NCI-H2081 (cell line): ENCODE results near the gene NHERF2.
"Not testable (repeated sequence)": the region's sequence is repeated elsewhere in the genome, so short reads cannot be mapped to it uniquely, and the experiment has no call there.

Experiments
- DNase-seq, 2 experiments: peaks; one replicate each; lab custom pipeline; 2025; lab: John Stamatoyannopoulos, UW

NHERF2 gene

GRCh38 chr16:2028146-2028545, 1.4 kb downstream of the NHERF2 start:
- no peak for DNase-seq

- DNase-seq, result peak in 1 of 2 experiments; percentile 54
These were observed 2.0 kb downstream of the NHERF2 start for GRCh38 chr16:2028620-2029220.

DNA sequence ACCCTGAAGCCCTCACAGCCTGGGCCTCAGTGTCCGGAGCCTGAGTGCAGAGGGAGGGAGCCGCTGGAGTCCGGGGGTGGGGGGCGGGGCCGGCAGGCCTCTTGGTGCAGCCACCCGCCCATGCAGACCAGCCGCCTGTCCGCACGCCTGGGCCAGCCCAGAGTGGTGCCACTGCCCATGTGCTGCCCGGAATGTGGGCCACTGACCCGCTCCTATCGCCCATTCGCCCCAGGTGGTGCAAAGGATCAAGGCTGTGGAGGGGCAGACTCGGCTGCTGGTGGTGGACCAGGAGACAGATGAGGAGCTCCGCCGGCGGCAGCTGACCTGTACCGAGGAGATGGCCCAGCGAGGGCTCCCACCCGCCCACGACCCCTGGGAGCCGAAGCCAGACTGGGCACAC, 2.6 kb downstream of the NHERF2 start:
- no peak for DNase-seq

- no peak for DNase-seq
These were observed 3.3 kb downstream of the NHERF2 start for GRCh38 chr16:2030036-2030435.

- no peak for DNase-seq
These were observed 4.4 kb downstream of the NHERF2 start for GRCh38 chr16:2031081-2031577.

DNA sequence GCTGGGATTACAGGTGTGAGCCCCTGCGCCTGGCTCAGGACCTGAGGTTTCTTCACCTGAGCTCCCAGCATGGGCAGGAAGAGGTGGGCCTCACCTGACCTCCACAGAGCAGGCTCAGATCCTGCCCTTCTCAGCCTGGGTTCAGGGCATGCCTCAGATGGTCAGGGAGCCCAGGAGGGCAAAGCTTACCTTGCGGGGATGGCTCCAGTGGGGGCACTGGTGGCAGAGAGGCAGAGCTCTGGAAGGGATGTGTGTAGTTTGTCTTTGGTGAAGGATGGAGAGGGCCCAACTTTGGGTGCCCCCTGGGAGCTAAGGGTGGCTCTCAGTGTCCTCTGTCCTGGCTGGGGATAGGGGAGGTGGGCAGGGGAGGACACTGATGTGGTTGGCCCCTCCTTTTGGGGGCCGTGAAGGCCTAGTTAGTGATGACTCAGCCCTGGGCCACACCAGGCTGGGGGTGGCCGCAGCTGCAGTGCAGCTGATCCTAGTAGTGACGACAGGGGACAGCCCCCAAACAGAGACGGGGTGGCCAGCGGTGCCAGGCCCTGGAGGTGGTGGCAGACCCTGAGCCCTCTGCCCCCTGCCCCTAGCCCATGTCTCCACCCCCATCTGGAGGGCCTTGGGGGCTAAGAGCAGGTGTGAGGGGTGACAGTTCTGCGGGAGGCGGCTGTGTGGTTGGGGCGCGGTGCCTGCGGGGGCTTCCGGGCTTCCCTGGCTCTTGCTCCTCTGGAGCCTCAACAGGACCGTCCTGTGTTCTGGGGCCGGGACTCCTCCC, 5.8 kb downstream of the NHERF2 start:
- no peak for DNase-seq

GRCh38 chr16:2033057-2033908, 6.6 kb downstream of the NHERF2 start:
- no peak for DNase-seq

- not testable (repeated sequence) for DNase-seq
These were observed 7.4 kb downstream of the NHERF2 start for GRCh38 chr16:2033909-2034695.

- no peak for DNase-seq
These were observed 8.2 kb downstream of the NHERF2 start for GRCh38 chr16:2034696-2035430.

- peak; percentile 39 to 55 for DNase-seq
These were observed 8.9 kb downstream of the NHERF2 start for GRCh38 chr16:2035431-2036199.

DNA sequence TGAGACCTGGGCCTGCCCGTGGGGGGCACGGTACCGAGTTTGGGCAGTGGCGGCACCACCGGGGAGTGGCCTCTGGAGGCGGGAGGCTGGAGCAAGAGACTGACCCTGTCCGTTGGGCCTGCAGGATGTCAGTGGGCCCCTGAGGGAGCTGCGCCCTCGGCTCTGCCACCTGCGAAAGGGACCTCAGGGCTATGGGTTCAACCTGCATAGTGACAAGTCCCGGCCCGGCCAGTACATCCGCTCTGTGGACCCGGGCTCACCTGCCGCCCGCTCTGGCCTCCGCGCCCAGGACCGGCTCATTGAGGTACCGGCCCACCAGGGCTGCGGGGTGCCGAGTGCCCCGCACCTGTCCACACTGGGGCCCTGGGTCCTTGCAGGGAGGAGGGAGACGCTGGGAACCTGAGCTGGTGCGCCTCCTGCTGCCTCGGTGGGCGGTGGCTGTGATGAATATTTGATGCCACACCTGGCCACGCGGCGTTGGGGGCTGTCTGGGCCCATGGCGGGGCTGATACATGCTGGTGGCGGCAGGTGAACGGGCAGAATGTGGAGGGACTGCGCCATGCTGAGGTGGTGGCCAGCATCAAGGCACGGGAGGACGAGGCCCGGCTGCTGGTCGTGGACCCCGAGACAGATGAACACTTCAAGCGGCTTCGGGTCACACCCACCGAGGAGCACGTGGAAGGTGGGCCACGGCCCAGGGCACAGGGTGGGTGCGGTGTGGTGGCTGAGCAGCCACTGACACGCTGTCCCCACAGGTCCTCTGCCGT, 9.7 kb downstream of the NHERF2 start:
- DNase-seq, result no peak

- no peak for DNase-seq
These were observed 10.4 kb downstream of the NHERF2 start for GRCh38 chr16:2037115-2037514.

DNA sequence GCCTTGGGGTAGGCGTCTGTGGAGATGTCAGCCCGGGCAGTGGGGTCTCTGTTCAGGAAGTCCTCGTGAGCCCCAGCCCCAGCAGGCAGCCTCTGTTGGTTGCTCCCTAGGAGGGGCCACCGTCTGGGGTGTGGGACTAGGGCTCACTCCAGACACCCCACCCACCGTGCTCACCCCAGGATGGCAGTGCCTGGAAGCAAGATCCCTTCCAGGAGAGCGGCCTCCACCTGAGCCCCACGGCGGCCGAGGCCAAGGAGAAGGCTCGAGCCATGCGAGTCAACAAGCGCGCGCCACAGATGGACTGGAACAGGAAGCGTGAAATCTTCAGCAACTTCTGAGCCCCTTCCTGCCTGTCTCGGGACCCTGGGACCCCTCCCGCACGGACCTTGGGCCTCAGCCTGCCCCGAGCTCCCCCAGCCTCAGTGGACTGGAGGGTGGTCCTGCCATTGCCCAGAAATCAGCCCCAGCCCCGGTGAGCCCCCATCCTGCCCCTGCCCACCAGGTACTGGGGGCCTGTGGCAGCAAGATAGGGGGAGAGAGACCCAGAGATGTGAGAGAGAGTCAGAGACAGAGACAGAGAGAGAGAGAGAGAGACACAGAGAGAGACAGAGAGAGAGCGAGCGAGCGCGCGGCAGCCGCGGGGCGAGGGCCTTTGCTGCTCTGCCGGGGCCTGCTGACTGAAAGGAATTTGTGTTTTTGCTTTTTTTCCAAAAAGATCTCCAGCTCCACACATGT, 11.1 kb downstream of the NHERF2 start:
- no peak for DNase-seq

DNA sequence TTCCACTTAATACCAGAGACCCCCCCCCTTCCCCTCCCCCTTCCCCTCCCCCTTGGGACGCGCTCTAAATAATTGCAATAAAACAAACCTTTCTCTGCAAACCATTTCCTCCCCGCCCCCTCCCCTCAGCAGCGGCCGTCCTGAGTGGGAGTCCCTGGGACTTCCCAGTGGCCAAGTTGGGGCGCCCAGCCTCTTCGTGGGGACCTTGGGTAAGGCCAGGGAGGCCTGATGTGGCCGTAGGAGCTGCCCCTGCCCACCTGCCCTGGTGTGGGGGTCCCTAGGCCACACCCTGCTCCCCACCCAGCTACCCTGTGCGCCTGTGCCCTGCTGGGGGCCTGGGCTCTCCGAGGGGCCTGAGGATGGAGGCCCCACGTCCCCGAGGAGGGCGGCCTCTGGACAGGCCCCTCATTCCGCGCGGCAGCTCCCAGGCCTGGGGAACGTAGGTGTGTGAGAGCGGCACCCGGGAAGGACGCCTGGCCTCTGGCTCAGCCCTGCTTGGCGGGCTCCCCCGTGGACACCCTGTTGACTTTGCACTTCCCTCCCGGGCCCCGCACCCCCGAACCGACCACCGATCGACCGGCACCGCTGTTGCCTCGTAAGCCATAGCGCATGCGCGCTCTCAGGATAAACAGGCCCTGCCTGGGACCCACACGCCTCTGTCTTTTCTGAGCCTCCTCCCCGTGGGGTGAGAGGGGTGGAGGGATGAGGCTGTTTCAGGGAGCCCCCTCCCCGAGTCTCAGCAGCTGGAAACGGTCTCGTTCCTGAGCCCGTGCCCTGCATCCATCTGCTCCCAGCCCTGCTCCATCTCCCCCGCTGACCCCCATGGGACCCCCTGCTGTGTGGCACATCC, 11.9 kb downstream of the NHERF2 start:
- no peak for DNase-seq

GRCh38 chr16:2039274-2040031, 12.8 kb downstream of the NHERF2 start:
- DNase-seq, result peak in 1 of 2 experiments; percentile 39

DNA sequence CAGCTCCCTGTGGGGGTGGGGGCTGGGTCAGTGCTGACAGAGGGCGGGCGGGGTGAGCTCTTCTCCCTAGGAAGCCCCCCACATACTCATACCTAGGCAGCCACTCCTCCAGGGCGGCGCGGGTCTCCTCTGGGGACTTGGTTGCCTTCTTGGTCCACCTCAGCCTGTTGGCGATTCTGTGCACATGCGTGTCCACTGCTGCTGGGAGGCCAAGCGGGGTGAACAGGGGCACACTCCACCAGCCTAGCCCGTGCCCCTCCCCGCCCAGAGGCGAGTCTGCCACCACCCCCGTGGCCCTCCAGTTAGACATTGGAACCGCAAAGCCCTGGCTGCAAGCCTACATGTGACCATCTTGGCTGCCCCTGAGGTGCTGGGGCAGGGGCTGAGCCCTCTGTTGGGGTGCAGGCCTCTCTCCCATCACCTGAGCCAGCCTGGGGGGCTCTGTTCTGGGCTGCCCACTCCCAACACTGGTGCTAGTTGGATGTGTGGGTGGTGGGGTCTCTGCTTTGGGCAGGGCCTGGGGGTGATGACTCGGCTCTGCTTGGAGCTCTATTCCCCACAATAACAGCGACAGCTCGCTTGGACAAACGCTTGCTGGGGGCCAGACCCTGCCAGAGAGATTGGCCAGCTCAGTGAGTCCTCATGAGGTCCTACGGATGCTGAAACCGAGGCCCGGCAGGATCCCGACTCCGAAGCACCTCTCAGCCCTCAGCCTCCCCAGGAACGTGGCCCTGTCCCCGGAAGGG, 13.5 kb downstream of the NHERF2 start:
- no peak for DNase-seq
